GM18505 (cell line): Measurements from ENCODE around the gene FMN1.

Experiments
- ATAC-seq: cut with Tn5 transposase; IDR thresholded peaks from one replicate; pipeline ENCODE4 v1.9.1; 2021; ENCODE audit not compliant: unreplicated experiment
- POLR2A ChIP-seq: IDR thresholded peaks from 4 replicates; pipeline ENCODE4 v1.6.1; 2011; ENCODE audit warnings: borderline replicate concordance; ENCODE audit not compliant: insufficient read depth, insufficient read length; ENCODE audit errors: extremely low read depth

Gene FMN1

DNA sequence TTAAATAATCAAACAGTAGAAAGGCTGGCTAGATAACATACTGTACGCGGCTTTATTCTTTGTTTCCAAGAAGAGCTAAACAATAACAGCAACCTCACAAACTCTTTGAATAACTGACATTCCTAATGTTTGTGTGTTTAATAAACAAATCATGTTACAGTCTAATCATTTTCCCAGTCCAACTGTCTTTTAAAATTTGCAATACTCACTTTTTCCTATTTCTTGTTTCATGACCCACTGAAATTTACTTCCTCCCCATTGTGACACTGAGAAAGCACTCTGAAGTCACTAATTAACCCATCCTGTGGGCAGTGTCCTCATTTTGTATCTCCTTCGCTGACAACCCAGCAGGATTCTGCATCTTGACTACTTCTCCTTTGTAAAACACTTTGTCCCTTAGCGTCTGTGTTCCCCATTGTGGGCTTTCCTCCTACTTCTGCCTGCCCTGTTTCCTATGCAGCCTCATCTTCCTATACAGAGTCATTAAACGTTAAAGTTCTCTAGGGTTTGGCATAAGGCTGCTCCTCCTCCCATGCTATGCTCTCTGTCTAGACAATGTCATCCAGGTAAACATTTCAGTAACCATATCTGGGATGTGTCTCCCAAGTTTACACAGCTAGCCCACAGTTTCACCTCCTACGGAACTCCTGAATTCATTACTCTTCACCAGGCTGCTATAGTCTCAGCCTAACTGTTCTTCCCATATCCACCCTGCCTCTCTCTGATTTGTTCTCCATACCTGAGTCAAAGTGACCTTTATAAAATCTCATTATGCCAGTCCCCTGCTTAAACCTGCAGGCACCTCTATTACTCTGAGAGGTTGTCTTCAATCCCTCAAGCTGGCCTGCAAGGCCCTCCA, 327.8 kb downstream of the FMN1 start:
- ATAC-seq: no peak
- no peak for TF ChIP-seq POLR2A

DNA sequence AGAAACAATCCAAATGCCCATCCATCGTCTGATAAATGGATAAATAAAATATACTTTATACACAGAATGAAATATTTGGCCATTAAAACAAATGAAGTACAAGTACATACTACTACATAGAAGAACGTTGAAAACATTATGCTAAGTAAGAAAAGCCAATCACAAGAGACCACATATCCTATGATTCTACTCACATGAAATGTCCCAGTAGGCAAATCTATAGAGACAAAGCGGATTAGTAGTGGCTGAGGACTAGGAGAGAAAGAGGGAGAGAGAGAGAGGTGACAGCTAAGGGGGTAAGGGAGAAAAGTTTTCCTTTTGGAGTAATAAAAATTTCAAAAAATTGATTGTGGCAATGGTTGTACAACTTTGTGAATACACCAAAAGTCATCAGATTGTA, 329.7 kb downstream of the FMN1 start:
- no peak for TF ChIP-seq POLR2A
- ATAC-seq: no peak

DNA sequence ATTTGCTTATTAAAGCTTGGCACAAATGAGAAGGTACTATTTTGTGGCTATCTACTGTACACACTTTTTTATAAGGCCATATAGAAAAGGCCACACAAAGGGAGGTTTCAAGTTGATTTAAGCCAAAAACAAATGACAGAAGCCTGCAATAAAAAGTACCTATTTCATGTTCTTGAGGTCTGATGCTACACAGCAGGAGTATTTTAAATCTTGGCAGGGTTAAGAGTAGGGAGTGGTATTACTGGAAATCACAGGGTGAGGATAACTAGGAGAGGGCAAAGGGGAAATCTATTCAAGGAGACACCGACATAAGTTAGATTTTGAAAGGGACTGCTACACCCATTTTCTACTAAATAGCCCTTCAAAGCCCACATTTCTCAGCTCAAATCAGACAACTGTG, 330.5 kb downstream of the FMN1 start:
- no peak for ATAC-seq
- TF ChIP-seq POLR2A: no peak

DNA sequence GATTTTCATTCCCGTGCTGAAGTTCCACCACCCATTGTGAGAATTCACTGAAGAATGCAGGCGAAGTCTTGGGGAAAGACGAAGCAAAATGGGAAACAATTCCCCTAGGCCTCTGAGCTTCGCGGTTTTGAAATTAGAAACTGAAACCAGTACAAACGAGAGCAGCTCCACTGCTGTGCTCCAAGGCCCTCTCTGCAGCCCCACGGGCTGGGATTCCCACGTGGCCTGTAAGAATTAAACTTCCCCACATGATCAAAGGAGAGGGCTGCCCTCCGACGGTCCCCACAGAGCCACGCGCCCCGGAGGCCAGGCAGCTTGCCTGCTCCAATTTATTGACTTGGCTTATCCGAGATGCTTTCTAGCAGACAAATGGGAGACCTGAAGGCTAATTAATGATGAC, 332.8 kb downstream of the FMN1 start:
- no peak for TF ChIP-seq POLR2A
- ATAC-seq: no peak

DNA sequence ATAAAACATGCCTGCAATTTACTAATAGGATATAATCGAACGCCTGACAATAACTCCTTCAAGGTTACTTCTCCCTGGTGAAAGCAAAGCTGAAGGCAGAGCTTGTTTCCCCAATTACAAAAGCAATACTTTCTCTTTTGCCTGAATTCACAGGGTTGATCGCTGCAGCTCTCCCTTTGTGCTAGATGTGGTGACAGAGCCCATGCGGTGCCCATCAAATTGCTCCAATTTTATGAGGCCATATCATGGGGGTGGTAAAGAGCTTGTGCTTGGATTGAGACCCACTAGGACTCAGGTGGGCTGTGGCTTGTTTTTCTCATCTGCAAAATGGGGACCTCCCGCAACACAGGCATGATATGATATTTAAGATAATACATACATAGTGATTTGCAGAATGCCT, 333.3 kb downstream of the FMN1 start:
- ATAC-seq: no peak
- TF ChIP-seq POLR2A: no peak

DNA sequence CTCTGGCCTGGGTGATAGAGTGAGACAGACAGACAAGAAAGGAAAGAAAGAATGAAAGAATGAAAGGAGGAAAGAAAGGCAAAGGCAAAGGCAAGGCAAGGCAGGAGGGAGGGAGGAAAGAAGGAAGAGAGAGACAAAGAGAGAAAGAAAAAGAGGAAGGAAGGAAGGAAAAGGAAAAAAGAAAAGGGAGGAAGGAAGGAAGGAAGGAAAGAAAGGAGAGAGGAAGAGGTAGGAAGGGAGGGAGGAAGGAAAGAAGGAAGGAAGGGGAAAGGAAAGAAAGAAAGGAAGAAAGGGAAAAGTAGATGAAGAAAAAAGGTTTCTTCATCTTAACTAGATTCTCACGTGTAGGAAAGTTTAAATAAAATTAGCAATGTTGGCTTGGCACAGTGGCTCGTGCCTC, 334.5 kb downstream of the FMN1 start:
- ATAC-seq: no peak

DNA sequence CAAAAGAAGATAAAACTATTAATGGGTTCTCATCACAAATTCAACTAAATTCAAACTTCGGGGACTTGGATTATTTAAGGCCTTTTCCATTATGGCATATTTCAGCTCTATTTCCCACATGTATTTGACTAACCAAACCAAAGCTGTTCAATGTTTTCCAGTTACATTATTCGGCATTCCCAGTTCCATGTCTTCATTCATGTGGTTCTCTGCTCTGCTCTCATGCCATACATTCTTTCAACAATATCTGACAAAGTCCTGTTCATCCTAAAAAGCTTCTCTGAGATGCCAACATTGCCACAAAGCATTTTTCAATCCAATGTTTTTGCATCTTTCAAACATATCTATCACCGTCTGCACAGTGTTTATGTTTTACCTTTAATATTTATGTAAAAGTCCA, 335.3 kb downstream of the FMN1 start:
- no peak for ATAC-seq
- TF ChIP-seq POLR2A: no peak

More for the DNA sequence above, 334.5 kb downstream of the FMN1 start:
- no peak for TF ChIP-seq POLR2A

DNA sequence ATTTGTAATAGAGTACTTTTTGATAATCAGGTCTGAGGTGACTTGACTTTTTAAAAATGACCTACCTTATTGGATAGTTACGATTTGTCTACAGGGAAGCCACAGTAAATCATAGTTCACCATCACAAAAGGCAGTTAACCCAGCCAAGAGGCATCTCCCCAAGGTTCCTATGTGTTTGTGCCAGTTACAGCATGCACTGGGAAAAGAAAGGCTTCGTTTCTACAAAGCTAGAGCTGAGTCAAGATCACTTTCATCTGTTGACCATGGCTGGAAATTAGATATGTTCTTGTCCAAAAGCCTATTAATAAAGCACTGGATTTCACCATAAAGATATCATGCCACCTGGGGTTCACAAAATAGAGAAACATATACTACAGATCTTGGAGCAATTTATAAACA, 336.8 kb downstream of the FMN1 start:
- ATAC-seq: no peak
- TF ChIP-seq POLR2A: no peak

DNA sequence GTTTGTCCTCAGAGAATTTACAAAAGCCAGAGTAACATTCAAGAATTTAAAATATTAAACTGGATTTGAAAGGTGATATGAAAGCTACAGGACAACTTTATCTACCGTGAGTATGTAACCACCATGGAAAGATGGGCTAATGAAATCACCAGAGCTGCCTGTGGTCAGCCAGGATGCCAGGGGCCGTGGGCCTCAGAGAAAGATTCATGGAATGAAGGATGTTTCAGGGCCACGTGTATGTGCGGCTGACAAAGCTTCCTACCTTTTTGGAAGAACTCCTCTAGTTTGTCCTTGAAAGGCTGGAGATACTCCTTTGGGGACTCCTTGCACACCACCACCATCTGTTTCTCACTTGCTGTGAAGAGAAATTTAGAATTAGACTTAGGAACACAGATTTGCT, 337.8 kb downstream of the FMN1 start:
- no peak for TF ChIP-seq POLR2A
- no peak for ATAC-seq

DNA sequence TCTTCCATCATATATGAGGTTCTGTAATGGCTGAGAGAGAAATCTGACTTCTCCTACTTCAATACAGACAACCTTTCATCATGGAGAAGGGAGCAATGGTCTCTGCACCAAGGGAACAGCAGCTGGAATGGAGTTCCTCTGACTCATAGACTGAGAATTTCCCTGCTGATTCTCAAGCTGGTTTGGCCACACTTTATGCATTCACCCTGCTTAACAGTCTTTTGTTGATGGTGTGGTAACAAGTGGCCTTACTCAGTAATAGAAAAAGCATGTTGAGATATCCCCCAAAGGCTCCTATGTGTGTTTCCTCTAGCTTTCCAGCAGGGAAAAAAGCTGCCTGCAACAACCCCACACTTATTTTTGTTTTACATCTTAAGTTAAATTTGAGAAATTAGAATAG, 338.6 kb downstream of the FMN1 start:
- TF ChIP-seq POLR2A: no peak
- ATAC-seq: no peak

DNA sequence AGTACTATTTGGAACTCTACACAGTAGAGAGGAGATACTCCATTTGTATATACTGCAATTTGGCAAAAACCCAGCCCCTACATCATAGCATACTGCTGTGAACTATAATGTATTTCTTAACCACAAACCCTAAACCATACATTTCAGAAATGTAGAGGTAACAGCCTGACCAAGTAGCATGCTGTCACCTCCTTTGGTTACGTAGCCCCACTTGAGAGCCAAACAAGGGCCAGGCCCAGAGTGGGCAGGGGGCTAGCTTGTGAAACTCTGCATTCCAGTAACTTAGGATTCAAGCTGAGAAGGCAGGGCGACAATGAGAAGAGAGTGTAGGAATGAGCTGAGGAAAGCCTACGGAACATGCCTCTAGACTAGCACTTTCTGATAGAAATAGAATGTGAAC, 340.9 kb downstream of the FMN1 start:
- no peak for ATAC-seq
- TF ChIP-seq POLR2A: no peak

DNA sequence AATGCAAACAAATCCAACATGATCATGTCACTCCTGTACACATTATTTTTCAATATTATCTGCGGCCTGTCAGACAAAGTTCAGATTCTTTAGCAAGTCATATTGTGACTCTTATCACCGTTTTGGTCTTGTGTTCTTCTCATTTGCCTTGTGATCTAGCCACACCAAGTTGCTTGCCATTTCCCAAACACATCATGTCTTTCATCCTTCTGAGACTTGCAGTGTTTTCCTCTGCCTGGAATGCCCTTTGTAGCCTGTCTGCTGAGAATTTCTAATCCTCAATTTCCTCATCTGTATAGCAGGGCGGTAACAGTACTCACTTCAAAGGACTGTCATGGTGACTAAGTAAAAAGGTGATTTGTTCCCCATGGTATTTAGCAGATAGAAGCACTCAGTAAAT, 341.7 kb downstream of the FMN1 start:
- no peak for ATAC-seq
- no peak for TF ChIP-seq POLR2A

DNA sequence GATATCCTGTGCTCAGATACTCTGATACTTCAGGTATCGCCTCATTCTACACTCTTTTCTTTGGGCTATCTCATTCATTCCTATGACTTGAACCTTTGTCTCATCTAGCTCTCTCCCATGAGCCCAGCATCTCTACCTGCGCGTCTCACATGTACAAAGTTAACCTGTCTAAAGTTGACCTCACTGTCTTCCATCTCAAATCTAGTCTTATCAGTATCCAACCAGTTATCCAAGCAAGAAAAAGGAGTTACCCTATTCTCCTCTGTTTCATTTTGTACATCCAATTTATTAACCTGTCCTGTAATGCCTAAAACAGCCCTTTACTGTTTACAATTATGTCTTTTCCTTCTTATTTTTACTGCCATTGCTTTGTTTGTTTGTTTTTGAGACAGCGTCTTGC, 342.5 kb downstream of the FMN1 start:
- no peak for ATAC-seq
- no peak for TF ChIP-seq POLR2A

DNA sequence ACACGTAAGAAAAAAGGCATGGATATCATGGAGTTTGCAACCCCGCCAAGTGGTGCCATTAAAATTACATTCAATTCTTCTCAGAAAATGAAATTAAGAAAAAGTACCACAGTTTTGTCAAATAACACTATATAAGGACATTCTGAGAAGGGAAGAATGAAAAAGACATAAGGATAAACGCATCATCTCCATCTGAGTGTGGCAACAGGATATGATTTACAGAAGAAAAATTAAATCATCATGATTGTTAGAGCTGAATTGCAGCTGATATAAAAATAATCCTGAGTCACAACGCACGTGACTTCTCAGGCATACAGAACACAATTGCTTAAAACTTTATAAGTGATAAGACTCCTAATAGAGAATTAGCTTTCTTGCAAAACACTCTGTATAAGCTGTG, 342.9 kb downstream of the FMN1 start:
- no peak for ATAC-seq

More for the DNA sequence above, 342.9 kb downstream of the FMN1 start:
- no peak for TF ChIP-seq POLR2A
